ENCODE data around the gene ERG. TPM values are rescaled to one million over a fixed set of nuclear protein-coding genes. Genes with fewer than 3 reads are reported as not detected.

Gene ERG
- total and polyA plus RNA-seq, 2 experiments from 2014 or later, result 0.14 to 0.44 TPM

DNA sequence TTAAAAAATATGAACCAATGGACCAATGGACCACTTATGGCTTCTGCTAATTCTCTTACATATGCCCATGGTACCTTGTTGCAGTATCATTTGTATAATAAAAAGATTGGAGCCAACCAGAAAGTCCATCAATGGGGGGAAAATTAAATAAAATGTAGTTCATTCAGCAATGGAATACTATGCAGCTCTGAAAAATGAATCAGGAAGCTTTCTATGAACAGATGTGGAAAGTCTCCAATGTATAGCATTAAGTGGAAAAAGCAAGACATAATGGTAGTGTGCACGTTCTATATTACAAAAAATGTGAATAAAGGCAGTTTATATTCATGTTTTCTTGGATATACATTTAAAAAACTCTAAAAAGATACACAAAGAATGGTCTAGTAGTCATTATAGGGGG, 140.2 kb downstream of the ERG start:
- H3K36me3 Mint-ChIP-seq (ENCODE audit: low read depth), result no peaks in the 10 kb centered on the region; the same call in 2 of the 3 replicates
- H3K27ac ChIP-seq (ENCODE audit: low read depth), result no peak overlapping the region
- no peaks in the 10 kb centered on the region for H3K79me2 ChIP-seq (replicated peaks; ENCODE audit: insufficient read depth)
- H3K4me1 ChIP-seq (ENCODE audit: insufficient read depth), result no peaks in the 10 kb centered on the region
- no peaks in the 10 kb centered on the region for H3K27me3 ChIP-seq (ENCODE audit: insufficient read depth)
- H3K27me3 Mint-ChIP-seq (ENCODE audit: insufficient read depth, low read depth, poor library complexity), result peaks cover 7% of the 10 kb centered on the region
- ATAC-seq, result no peak
- H3F3A ChIP-seq (replicated peaks; ENCODE audit: low read depth), result no peaks in the 10 kb centered on the region
- H2AFZ ChIP-seq, result no peak overlapping the region
- no peaks in the 10 kb centered on the region for H3K9me2 ChIP-seq (ENCODE audit: insufficient read depth)
- no peak overlapping the region for H3K4me3 ChIP-seq
- no peak overlapping the region for H3K4me2 ChIP-seq
- H3K36me3 ChIP-seq (ENCODE audit: insufficient read depth), result no peaks in the 10 kb centered on the region
- H3K9me3 Mint-ChIP-seq, result peaks cover 14% of the 10 kb centered on the region; the same call in 1 of the 3 replicates
- no peak for DNase-seq (ENCODE audit: low spot score)
- peaks cover 5% of the 10 kb centered on the region for H3K4me1 Mint-ChIP-seq
- H3K4me3 Mint-ChIP-seq, result no peak overlapping the region
- TF ChIP-seq ZNF331 (CRISPR knock-in tag; IDR thresholded peaks at IDR 0.05; ENCODE audit: low read depth), result no peak
- TF ChIP-seq EZH2 (IDR thresholded peaks at IDR 0.05; ENCODE audit: low read depth, unreplicated experiment), result no peak
- no peak for TF ChIP-seq STAT1 (IDR thresholded peaks at IDR 0.05; ENCODE audit: unreplicated experiment)
- no peak for TF ChIP-seq CREB1 (CRISPR knock-in tag; IDR thresholded peaks at IDR 0.05; ENCODE audit: low read depth)
- no peak for TF ChIP-seq EZH2phosphoT487 (IDR thresholded peaks at IDR 0.05; ENCODE audit: unreplicated experiment)
- TF ChIP-seq NANOG (IDR thresholded peaks at IDR 0.05; ENCODE audit: borderline replicate concordance), result no peak
- TF ChIP-seq POLR2AphosphoS5 (IDR thresholded peaks at IDR 0.05; ENCODE audit: low read depth), result no peak
- no peaks in the 10 kb centered on the region for H4K20me1 ChIP-seq (replicated peaks; ENCODE audit: insufficient read depth)
- H3K27ac Mint-ChIP-seq, result no peak overlapping the region

DNA sequence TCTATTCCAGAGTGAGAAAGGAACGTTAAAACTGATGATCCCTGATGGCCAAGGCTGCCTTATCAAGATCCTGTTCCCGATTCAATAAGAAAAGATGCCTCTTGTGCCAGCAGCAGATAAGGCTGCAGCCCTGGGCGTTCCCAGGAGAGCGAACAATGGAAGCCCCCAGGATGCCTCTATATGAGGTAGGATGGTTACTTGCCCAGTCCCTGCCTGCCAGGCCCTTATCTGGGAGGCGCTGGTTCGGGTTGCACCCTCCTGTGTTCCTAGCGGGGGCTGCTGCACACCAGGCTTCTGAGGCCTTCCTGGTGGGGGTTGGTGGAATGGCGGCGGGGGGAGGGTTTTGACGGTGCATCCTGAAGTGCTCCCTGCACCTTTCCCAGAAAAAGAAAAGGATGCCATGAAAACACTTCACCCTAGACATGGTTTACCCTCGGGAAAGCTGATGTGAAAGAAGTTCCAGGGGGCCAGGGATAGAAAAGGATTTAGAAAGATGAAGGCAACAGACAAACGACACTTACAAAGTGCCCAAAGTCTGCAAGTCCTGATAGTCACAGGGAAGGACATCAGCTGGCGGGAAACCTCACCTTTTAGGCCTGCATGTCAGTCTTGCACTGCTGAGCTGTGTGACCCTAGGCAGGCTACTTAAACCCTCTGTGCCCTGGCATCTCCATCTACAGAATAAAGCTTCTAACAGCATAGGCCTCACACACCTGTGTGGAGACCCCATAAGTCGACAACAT, 141.2 kb downstream of the ERG start:
- peak; percentile 2 for DNase-seq (ENCODE audit: low spot score)
- Histone ChIP-seq H3K27ac (ENCODE audit: low read depth) (no peak overlapping the region), H3K36me3 (ENCODE audit: insufficient read depth) (no peaks in the 10 kb centered on the region), H3K4me3 (no peak overlapping the region), H2AFZ (peak overlapping the region; percentile 56), H3K4me2 (no peak overlapping the region), H3K9me2 (ENCODE audit: insufficient read depth) (no peaks in the 10 kb centered on the region), H3K79me2 (replicated peaks; ENCODE audit: insufficient read depth) (no peaks in the 10 kb centered on the region), H4K20me1 (replicated peaks; ENCODE audit: insufficient read depth) (no peaks in the 10 kb centered on the region), H3K4me1 (ENCODE audit: insufficient read depth) (peaks cover 5% of the 10 kb centered on the region; the same call in 1 of the 2 replicates), H3K27me3 (ENCODE audit: insufficient read depth) (no peaks in the 10 kb centered on the region), H3F3A (replicated peaks; ENCODE audit: low read depth) (no peaks in the 10 kb centered on the region)
- H3K9me3 Mint-ChIP-seq, result peaks cover 14% of the 10 kb centered on the region; the same call in 1 of the 3 replicates
- no peaks in the 10 kb centered on the region; the same call in 2 of the 3 replicates for H3K36me3 Mint-ChIP-seq (ENCODE audit: low read depth)
- no peak overlapping the region for H3K4me3 Mint-ChIP-seq
- no peak overlapping the region for H3K27ac Mint-ChIP-seq
- H3K27me3 Mint-ChIP-seq (ENCODE audit: insufficient read depth, low read depth, poor library complexity), result peaks cover 12% of the 10 kb centered on the region
- ATAC-seq, result peak; percentile 20
- H3K4me1 Mint-ChIP-seq, result peaks cover 13% of the 10 kb centered on the region
- TF ChIP-seq CREB1 (CRISPR knock-in tag; IDR thresholded peaks at IDR 0.05; ENCODE audit: low read depth), result no peak
- TF ChIP-seq, protein P1, sequence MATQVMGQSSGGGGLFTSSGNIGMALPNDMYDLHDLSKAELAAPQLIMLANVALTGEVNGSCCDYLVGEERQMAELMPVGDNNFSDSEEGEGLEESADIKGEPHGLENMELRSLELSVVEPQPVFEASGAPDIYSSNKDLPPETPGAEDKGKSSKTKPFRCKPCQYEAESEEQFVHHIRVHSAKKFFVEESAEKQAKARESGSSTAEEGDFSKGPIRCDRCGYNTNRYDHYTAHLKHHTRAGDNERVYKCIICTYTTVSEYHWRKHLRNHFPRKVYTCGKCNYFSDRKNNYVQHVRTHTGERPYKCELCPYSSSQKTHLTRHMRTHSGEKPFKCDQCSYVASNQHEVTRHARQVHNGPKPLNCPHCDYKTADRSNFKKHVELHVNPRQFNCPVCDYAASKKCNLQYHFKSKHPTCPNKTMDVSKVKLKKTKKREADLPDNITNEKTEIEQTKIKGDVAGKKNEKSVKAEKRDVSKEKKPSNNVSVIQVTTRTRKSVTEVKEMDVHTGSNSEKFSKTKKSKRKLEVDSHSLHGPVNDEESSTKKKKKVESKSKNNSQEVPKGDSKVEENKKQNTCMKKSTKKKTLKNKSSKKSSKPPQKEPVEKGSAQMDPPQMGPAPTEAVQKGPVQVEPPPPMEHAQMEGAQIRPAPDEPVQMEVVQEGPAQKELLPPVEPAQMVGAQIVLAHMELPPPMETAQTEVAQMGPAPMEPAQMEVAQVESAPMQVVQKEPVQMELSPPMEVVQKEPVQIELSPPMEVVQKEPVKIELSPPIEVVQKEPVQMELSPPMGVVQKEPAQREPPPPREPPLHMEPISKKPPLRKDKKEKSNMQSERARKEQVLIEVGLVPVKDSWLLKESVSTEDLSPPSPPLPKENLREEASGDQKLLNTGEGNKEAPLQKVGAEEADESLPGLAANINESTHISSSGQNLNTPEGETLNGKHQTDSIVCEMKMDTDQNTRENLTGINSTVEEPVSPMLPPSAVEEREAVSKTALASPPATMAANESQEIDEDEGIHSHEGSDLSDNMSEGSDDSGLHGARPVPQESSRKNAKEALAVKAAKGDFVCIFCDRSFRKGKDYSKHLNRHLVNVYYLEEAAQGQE (IDR thresholded peaks at IDR 0.05; ENCODE audit: unreplicated experiment), result no peak
- no peak for TF ChIP-seq STAT1 (IDR thresholded peaks at IDR 0.05; ENCODE audit: unreplicated experiment)
- TF ChIP-seq, protein P2, sequence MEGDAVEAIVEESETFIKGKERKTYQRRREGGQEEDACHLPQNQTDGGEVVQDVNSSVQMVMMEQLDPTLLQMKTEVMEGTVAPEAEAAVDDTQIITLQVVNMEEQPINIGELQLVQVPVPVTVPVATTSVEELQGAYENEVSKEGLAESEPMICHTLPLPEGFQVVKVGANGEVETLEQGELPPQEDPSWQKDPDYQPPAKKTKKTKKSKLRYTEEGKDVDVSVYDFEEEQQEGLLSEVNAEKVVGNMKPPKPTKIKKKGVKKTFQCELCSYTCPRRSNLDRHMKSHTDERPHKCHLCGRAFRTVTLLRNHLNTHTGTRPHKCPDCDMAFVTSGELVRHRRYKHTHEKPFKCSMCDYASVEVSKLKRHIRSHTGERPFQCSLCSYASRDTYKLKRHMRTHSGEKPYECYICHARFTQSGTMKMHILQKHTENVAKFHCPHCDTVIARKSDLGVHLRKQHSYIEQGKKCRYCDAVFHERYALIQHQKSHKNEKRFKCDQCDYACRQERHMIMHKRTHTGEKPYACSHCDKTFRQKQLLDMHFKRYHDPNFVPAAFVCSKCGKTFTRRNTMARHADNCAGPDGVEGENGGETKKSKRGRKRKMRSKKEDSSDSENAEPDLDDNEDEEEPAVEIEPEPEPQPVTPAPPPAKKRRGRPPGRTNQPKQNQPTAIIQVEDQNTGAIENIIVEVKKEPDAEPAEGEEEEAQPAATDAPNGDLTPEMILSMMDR (conservative IDR thresholded peaks at IDR 0.05; ENCODE audit: low read depth in 2 of 2), result no peak
- TF ChIP-seq JUNB (IDR thresholded peaks at IDR 0.05; ENCODE audit: unreplicated experiment), result no peak
- no peak for TF ChIP-seq POLR2AphosphoS5 (IDR thresholded peaks at IDR 0.05; ENCODE audit: low read depth)
- TF ChIP-seq EZH2 (IDR thresholded peaks at IDR 0.05; ENCODE audit: low read depth, unreplicated experiment), result no peak
